Smooth muscle cell (in vitro differentiated cells): Measurements from ENCODE around the gene CDC42. TPM values are rescaled to one million over a fixed set of nuclear protein-coding genes. Genes with fewer than 3 reads are reported as not detected.
A peak's percentile ranks its signal among the peaks of the same experiment; 100 is the strongest.
"Not testable (repeated sequence)": the region's sequence is repeated elsewhere in the genome, so short reads cannot be mapped to it uniquely, and the experiment has no call there.

Experiments used
- DNase-seq: peaks from one replicate; lab custom pipeline; 2025; ENCODE audit not compliant: unreplicated experiment; lab: John Stamatoyannopoulos, UW
- H2AFZ ChIP-seq: fragments of 200-600 bp; sonication (generic); 2 replicates; pipeline ENCODE4 v1.6.0; 2016; ENCODE audit warnings: antibody characterized with exemption, low read depth, mild to moderate bottlenecking
- H3F3A ChIP-seq: fragments of 200-600 bp; sonication (generic); 2 replicates; pipeline ENCODE4 v1.6.0; 2017; ENCODE audit warnings: antibody characterized with exemption, low read depth
- H3K27ac ChIP-seq: fragments of 200-600 bp; sonication (generic); 2 replicates; pipeline ENCODE4 v1.5.1; 2016; ENCODE audit warnings: low read depth, mild to moderate bottlenecking
- H3K27me3 ChIP-seq: fragments of 200-600 bp; sonication (generic); 2 replicates; pipeline ENCODE4 v1.6.1; 2016; ENCODE audit warnings: low read depth, mild to moderate bottlenecking
- H3K36me3 ChIP-seq: fragments of 200-600 bp; sonication (generic); 2 replicates; pipeline ENCODE4 v1.5.1; 2016; ENCODE audit warnings: low read depth
- H3K4me1 ChIP-seq: fragments of 200-600 bp; sonication (generic); 2 replicates; pipeline ENCODE4 v1.5.1; 2016; ENCODE audit warnings: low read depth
- H3K4me2 ChIP-seq: fragments of 200-600 bp; sonication (generic); 2 replicates; pipeline ENCODE4 v1.6.0; 2016; ENCODE audit warnings: mild to moderate bottlenecking
- H3K4me3 ChIP-seq: fragments of 200-600 bp; sonication (generic); 2 replicates; pipeline ENCODE4 v1.5.1; 2016; ENCODE audit warnings: mild to moderate bottlenecking
- H3K79me2 ChIP-seq: fragments of 200-600 bp; sonication (generic); 2 replicates; pipeline ENCODE4 v1.6.0; 2016; ENCODE audit warnings: low read depth, mild to moderate bottlenecking
- H3K9ac ChIP-seq: fragments of 200-600 bp; sonication (generic); 2 replicates; pipeline ENCODE4 v1.6.0; 2016; ENCODE audit warnings: low read depth
- H3K9me3 ChIP-seq: fragments of 200-600 bp; sonication (generic); replicated peaks from 2 replicates; pipeline ENCODE4 v1.5.1; 2016; ENCODE audit warnings: low read depth
- H4K20me1 ChIP-seq: fragments of 200-600 bp; sonication (generic); 2 replicates; pipeline ENCODE4 v1.6.0; 2016; ENCODE audit warnings: low read depth
- CTCF ChIP-seq: fragments of 200-600 bp; sonication (generic); IDR thresholded peaks from 2 replicates; pipeline ENCODE4 v1.5.1; 2017; ENCODE audit warnings: borderline replicate concordance, mild to moderate bottlenecking, antibody characterized with exemption; ENCODE audit not compliant: insufficient read depth, poor library complexity, severe bottlenecking
- WGBS: methylation state at CpG from one replicate; pipeline ENCODE4 v1.1.7; 2016; ENCODE audit warnings: low lambda C conversion rate; 5-methylcytosine and 5-hydroxymethylcytosine counted together
- polyA plus RNA-seq: library from polyadenylated mRNA; unstranded; fragments of >200 nt; fragmentation: Nextera tagmentation; extraction: Ambion mirVana; gene quantifications from 2 replicates; pipeline ENCODE4 v1.2.1, GENCODE V29; 2016
- total RNA-seq: library from RNA; depleted of rRNA; stranded (reverse); fragments of >200 nt; gene quantifications from 2 replicates; pipeline ENCODE4 v1.2.3, GENCODE V29; 2014

The CDC42 gene
- total and polyA plus RNA-seq, 2 experiments from 2014 or later, result 74.0 to 407 TPM

DNA sequence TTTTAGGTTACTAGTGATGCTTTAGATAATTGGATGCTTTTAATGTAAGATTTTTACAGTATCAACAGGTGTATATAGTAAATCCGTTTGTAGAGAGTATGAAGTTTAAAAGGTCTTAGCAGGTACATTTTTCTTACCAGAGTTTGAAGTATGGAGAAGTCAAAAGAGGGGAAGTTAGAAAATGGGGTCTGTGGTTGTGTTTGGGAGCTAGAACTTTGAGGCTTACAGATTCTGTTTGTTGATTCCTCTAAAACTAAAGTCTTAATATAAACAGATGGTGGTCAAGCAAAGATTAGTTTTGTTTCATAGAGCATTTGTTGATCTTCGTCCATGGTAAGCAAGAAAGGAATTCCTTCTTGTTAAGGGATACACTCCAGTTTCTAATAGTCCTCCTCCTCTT is 35.8 kb downstream of the CDC42 start:
- H4K20me1 ChIP-seq, result peaks cover 100% of the 10 kb centered on the region
- H3K9me3 ChIP-seq, result no peaks in the 10 kb centered on the region
- peaks cover 9% of the 10 kb centered on the region for H3K4me1 ChIP-seq
- no peak overlapping the region for H3K9ac ChIP-seq
- H3K27ac ChIP-seq, result peak overlapping the region; percentile 29
- H2AFZ ChIP-seq, result no peak overlapping the region
- no peak overlapping the region for H3K4me3 ChIP-seq
- H3F3A ChIP-seq, result no peaks in the 10 kb centered on the region
- 65% methylated on average over 2 of the region's 2 CpGs for WGBS
- DNase-seq, result no peak
- no peak for TF ChIP-seq CTCF
- no peaks in the 10 kb centered on the region for H3K27me3 ChIP-seq
- H3K36me3 ChIP-seq, result peaks cover 9% of the 10 kb centered on the region
- H3K79me2 ChIP-seq, result peaks cover 98% of the 10 kb centered on the region
- peak overlapping the region; percentile 0 for H3K4me2 ChIP-seq

- Histone ChIP-seq H3K9me3 (no peaks in the 10 kb centered on the region), H3K36me3 (peaks cover 9% of the 10 kb centered on the region), H3K4me1 (peaks cover 9% of the 10 kb centered on the region), H3F3A (no peaks in the 10 kb centered on the region), H3K4me2 (no peak overlapping the region), H2AFZ (no peak overlapping the region), H3K79me2 (peaks cover 97% of the 10 kb centered on the region), H3K27ac (peak overlapping the region; percentile 29), H3K4me3 (no peak overlapping the region), H4K20me1 (peaks cover 99% of the 10 kb centered on the region), H3K27me3 (no peaks in the 10 kb centered on the region), H3K9ac (no peak overlapping the region)
- 68% methylated on average over 3 of the region's 3 CpGs for WGBS
- TF ChIP-seq CTCF, result no peak
- no peak for DNase-seq
Measured at GRCh38 chr1:22089134-22089571, 36.6 kb downstream of the CDC42 start.

DNA sequence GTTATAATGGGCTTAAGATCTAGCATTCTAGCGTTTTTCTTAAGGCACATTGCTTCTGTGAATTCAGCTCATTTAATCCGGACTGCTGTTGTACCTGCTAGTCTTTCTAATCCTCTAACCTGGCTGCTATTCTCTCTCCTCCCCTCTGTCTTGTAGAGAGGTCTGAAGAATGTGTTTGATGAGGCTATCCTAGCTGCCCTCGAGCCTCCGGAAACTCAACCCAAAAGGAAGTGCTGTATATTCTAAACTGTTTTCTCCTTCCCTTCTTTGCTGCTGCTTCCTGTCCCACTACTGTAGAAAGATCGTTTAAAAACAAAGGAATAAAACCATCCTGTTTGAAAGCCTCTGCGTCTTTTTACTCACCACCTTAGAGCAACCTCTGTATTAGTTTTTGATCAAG is 37.3 kb downstream of the CDC42 start:
- Histone ChIP-seq H3K9ac (no peak overlapping the region), H3F3A (peaks cover 1% of the 10 kb centered on the region), H3K36me3 (peaks cover 9% of the 10 kb centered on the region), H3K9me3 (no peaks in the 10 kb centered on the region), H3K27me3 (no peaks in the 10 kb centered on the region), H2AFZ (no peak overlapping the region), H3K79me2 (peaks cover 95% of the 10 kb centered on the region), H4K20me1 (peaks cover 98% of the 10 kb centered on the region), H3K4me3 (no peak overlapping the region), H3K4me2 (no peak overlapping the region), H3K27ac (peak overlapping the region; percentile 29), H3K4me1 (peaks cover 9% of the 10 kb centered on the region)
- no peak for TF ChIP-seq CTCF
- WGBS, result 46% methylated on average over 6 of the region's 6 CpGs
- DNase-seq, result no peak

- H4K20me1 ChIP-seq, result peaks cover 98% of the 10 kb centered on the region
- WGBS, result 72% methylated on average over 3 of the region's 3 CpGs
- H3K4me2 ChIP-seq, result no peak overlapping the region
- peaks cover 9% of the 10 kb centered on the region for H3K4me1 ChIP-seq
- no peaks in the 10 kb centered on the region for H3K9me3 ChIP-seq
- no peak for TF ChIP-seq CTCF
- H3K9ac ChIP-seq, result no peak overlapping the region
- no peak overlapping the region for H2AFZ ChIP-seq
- no peak overlapping the region for H3K27ac ChIP-seq
- no peaks in the 10 kb centered on the region for H3K27me3 ChIP-seq
- no peak overlapping the region for H3K4me3 ChIP-seq
- no peak for DNase-seq
- H3K36me3 ChIP-seq, result peaks cover 9% of the 10 kb centered on the region
- H3F3A ChIP-seq, result peaks cover 5% of the 10 kb centered on the region
- peaks cover 95% of the 10 kb centered on the region for H3K79me2 ChIP-seq
Measured at GRCh38 chr1:22090867-22091266, 38.4 kb downstream of the CDC42 start.

DNA sequence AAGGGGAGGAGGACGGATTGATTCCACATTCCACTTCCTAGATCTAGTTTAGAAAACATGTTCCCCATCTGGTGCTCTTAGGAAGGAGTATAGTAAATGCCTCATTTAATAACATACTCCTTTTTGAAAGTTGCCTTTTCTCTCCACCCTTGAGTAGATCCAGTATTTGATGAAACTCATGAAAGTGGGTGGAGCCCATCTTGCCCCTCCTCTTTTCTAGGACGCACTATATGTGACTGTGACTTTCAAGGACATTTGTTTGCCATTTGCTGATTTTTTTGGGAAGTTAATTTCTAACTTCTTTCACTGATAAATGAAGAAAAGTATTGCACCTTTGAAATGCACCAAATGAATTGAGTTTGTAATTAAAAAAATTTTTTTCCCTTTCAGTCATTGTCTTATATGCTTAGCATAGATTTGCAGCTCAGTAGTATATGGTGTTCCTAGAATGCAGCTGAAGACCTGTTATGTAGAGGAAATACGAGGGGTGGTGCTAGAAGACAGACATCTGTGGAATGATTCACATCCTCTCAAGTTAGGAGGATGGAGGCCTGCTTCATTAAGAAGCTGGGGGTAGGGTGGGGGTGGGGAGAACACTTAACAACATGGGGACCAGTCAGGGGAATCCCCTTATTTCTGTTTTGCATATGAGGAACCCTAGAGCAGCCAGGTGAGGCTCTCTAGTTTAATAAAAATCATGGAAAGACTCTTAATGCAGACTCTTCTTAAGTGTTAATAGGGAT is 39.7 kb downstream of the CDC42 start:
- H3K27me3 ChIP-seq, H3K4me3 ChIP-seq, H2AFZ ChIP-seq, H3K9me3 ChIP-seq, H3K4me2 ChIP-seq, H3K4me1 ChIP-seq, H3F3A ChIP-seq, H3K27ac ChIP-seq, H3K9ac ChIP-seq, DNase-seq, H3K36me3 ChIP-seq: not testable (repeated sequence)
- WGBS, result 41% methylated on average over 2 of the region's 3 CpGs
- Histone ChIP-seq H3K79me2 (peaks cover 93% of the 10 kb centered on the region), H4K20me1 (peaks cover 98% of the 10 kb centered on the region)
